Testis (tissue), 3 donors: ENCODE data around the gene TMEM151B. TPM values are rescaled to one million over a fixed set of nuclear protein-coding genes. Genes with fewer than 3 reads are reported as not detected.
A peak's percentile ranks its signal among the peaks of the same experiment; 100 is the strongest.

Experiments used
- DNase-seq: peaks from one replicate; pipeline ENCODE4 v3.0.0-alpha.2; 2019
- H3K27ac ChIP-seq, 2 donors: fragments of 200-600 bp; sonication (generic); one replicate each; pipeline ENCODE4 v1.5.1; 2019
- H3K27me3 ChIP-seq: fragments of 200-600 bp; sonication (generic); one replicate; pipeline ENCODE4 v1.5.1; 2019
- H3K36me3 ChIP-seq: fragments of 200-600 bp; sonication (generic); one replicate; pipeline ENCODE4 v1.5.1; 2017; ENCODE audit warnings: low read depth; ENCODE audit errors: missing control alignments
- H3K4me1 ChIP-seq: fragments of 200-600 bp; sonication (generic); one replicate; pipeline ENCODE4 v1.5.1; 2019
- H3K4me3 ChIP-seq, 2 donors: fragments of 200-600 bp; sonication (generic); one replicate each; pipeline ENCODE4 v1.5.1; 2017 to 2019
- H3K9me3 ChIP-seq: fragments of 200-600 bp; sonication (generic); one replicate; pipeline ENCODE4 v1.5.1; 2017
- CTCF ChIP-seq, 3 experiments: fragments of 450-650 bp in 2 of 3; fragments of 200-600 bp in 1 of 3; sonication (generic) in 1 of 3; IDR thresholded peaks; one replicate each; pipeline ENCODE4 v1.5.1; 2016 to 2019; ENCODE audit warnings: antibody characterized with exemption in 3 of 3, mild to moderate bottlenecking in 2 of 3, moderate library complexity in 1 of 3
- POLR2A ChIP-seq: fragments of 450-650 bp; IDR thresholded peaks from one replicate; pipeline ENCODE4 v1.6.1; 2017; ENCODE audit warnings: antibody characterized with exemption, mild to moderate bottlenecking, moderate library complexity
- WGBS, 2 donors: methylation state at CpG; one replicate each; pipeline ENCODE4 v1.1.5; 2018; 5-methylcytosine and 5-hydroxymethylcytosine counted together
- intact Hi-C: fragments of 100-400 bp; cut with DNase I; formaldehyde crosslinking; loops from one replicate; pipeline ENCODE4 v1.15.1; 2023; ENCODE audit warnings: low total_unique reads
- polyA plus RNA-seq: library from polyadenylated mRNA; stranded (reverse); fragments of 350-450 nt; fragmentation: Illumina TruSeq; extraction: RNeasy Lipid Tissue Mini Kit (QIAGEN cat#74804); gene quantifications from one replicate; pipeline ENCODE4 v1.2.3, GENCODE V29; 2014; ENCODE audit warnings: low read depth, low replicate concordance; ENCODE audit not compliant: insufficient read depth
- total RNA-seq, 2 donors: library from RNA; depleted of rRNA; stranded (reverse); fragments of >200 nt; gene quantifications; one replicate each; pipeline ENCODE4 v1.2.3, GENCODE V29; 2016

Gene TMEM151B
- total and polyA plus RNA-seq, 3 donors from 2014 or later = 1.3 to 2.8 (median 1.6) TPM

- Histone ChIP-seq H3K27me3 (no peaks in the 10 kb centered on the region), H3K27ac (no peak overlapping the region), H3K9me3 (no peaks in the 10 kb centered on the region), H3K4me3 (no peak overlapping the region), H3K4me1 (peaks cover 4% of the 10 kb centered on the region), H3K36me3 (no peaks in the 10 kb centered on the region)
- DNase-seq = no peak
- intact Hi-C loops = no loop called here
- TF ChIP-seq CTCF (IDR thresholded peaks at IDR 0.05) (no peak), POLR2A (no peak)
- 93 to 94% methylated on average over 7 of the region's 7 CpGs for WGBS, 2 donors
Measured at GRCh38 chr6:44243345-44243744, 26.9 kb upstream of the TMEM151B start.

- 40 to 50% methylated on average over 11 to 12 of the region's 12 CpGs for WGBS, 2 donors
- no peaks in the 10 kb centered on the region for H3K36me3 ChIP-seq
- no peaks in the 10 kb centered on the region for H3K27me3 ChIP-seq
- peak overlapping the region; percentile 100 for H3K27ac ChIP-seq
- no peaks in the 10 kb centered on the region for H3K9me3 ChIP-seq
- TF ChIP-seq POLR2A (no peak), CTCF (IDR thresholded peaks at IDR 0.05) (no peak)
- intact Hi-C loops = no loop called here
- peak overlapping the region; percentile 100 for H3K4me3 ChIP-seq
- H3K4me1 ChIP-seq = peaks cover 9% of the 10 kb centered on the region
- no peak for DNase-seq
Measured at GRCh38 chr6:44245391-44245911, 24.8 kb upstream of the TMEM151B start.

- H3K4me3 ChIP-seq = peak overlapping the region; percentile 100
- intact Hi-C loops = no loop called here
- DNase-seq = peak; percentile 88
- H3K4me1 ChIP-seq = peaks cover 9% of the 10 kb centered on the region
- H3K9me3 ChIP-seq = no peaks in the 10 kb centered on the region
- no peaks in the 10 kb centered on the region for H3K36me3 ChIP-seq
- 0 to 1% methylated on average over 47 to 56 of the region's 62 CpGs for WGBS, 2 donors
- no peaks in the 10 kb centered on the region for H3K27me3 ChIP-seq
- TF ChIP-seq CTCF (IDR thresholded peaks at IDR 0.05) (peak in 1 of 3 experiments; percentile 21), POLR2A (no peak)
- H3K27ac ChIP-seq = peak overlapping the region; percentile 100
Measured at GRCh38 chr6:44245912-44246662, 24.2 kb upstream of the TMEM151B start.

GRCh38 chr6:44246663-44247337 is 23.4 kb upstream of the TMEM151B start, which contains the start of gene HSP90AB1:
Gene HSP90AB1, plus strand, starts transcription at chr6:44247101. Its CDS starts 1,529 bp downstream, at chr6:44248630.
- TF ChIP-seq CTCF (IDR thresholded peaks at IDR 0.05) = peak in 2 of 3 experiments; percentile 16 to 27
- TF ChIP-seq POLR2A = peak; percentile 75
- intact Hi-C loops = no loop called here
- 0 to 1% methylated on average over 32 to 33 of the region's 34 CpGs for WGBS, 2 donors
- DNase-seq = peak; percentile 98
- H3K9me3 ChIP-seq = no peaks in the 10 kb centered on the region
- H3K4me3 ChIP-seq = peak within 1 kb of the TSS; percentile 100
- H3K27ac ChIP-seq = peak within 1 kb of the TSS; percentile 100
- peaks cover 9% of the 10 kb centered on the region for H3K4me1 ChIP-seq
- H3K36me3 ChIP-seq = no peaks in the 10 kb centered on the region
- H3K27me3 ChIP-seq = no peaks in the 10 kb centered on the region
